Gastrocnemius medialis (tissue), 4 donors: ENCODE results near the gene COPS9.

ENCODE experiments used
- CTCF ChIP-seq, 5 experiments: fragments of 450-650 bp in 3 of 5; fragments of 200-600 bp in 2 of 5; sonication (generic) in 2 of 5; IDR thresholded peaks in 4 of 5; conservative IDR thresholded peaks in 1 of 5; 1 replicate in 4 of 5; 2 replicates in 1 of 5; pipeline ENCODE4 v1.5.1; 2016 to 2019; ENCODE audit warnings: antibody characterized with exemption in 5 of 5, mild to moderate bottlenecking in 3 of 5, moderate library complexity in 3 of 5
- POLR2A ChIP-seq, 2 donors: fragments of 450-650 bp; IDR thresholded peaks; one replicate each; pipeline ENCODE4 v1.6.1; 2017; ENCODE audit warnings: antibody characterized with exemption in 2 of 2, mild to moderate bottlenecking in 2 of 2, moderate library complexity in 2 of 2

- TF ChIP-seq CTCF (IDR thresholded peaks at IDR 0.05 in 4 of 5, conservative IDR thresholded peaks at IDR 0.05 in 1 of 5) (no peak), POLR2A (IDR thresholded peaks at IDR 0.05) (no peak)
Measured at GRCh38 chr2:240133401-240133800, 2.7 kb downstream of the COPS9 start.
